OCI-LY7 (cell line): ENCODE results near the gene H1-8. TPM values are rescaled to one million over a fixed set of nuclear protein-coding genes. Genes with fewer than 3 reads are reported as not detected.

ENCODE experiments used
- BruUV-seq: library from RNA; stranded (reverse); fragments of 400-500 nt; replicated peaks from 2 replicates; lab custom pipeline; 2021; lab: Mats Ljungman, UMichigan
- CTCF ChIA-PET: fragments of 300-600 bp; sonication (Branson Sonifier 250); formaldehyde crosslinking; loops from one replicate; lab custom pipeline; 2022; ENCODE audit warnings: antibody characterized with exemption; ENCODE audit not compliant: unreplicated experiment; lab: Charles Lee
- POLR2A ChIA-PET: fragments of 300-600 bp; sonication (Branson Sonifier 250); formaldehyde crosslinking; loops from one replicate; lab custom pipeline; 2022; ENCODE audit warnings: antibody characterized with exemption; lab: Charles Lee
- DNase-seq: peaks from one replicate; pipeline ENCODE4 v3.0.0-alpha.2; 2015; ENCODE audit warnings: low spot score
- H2AFZ ChIP-seq: fragments of 200-600 bp; sonication (generic), shearing (Covaris generic); 2 replicates; pipeline ENCODE4 v1.6.1; 2014; ENCODE audit warnings: mild to moderate bottlenecking, antibody characterized with exemption, low read length, moderate library complexity
- H3K27ac ChIP-seq: fragments of 200-600 bp; sonication (generic); 2 replicates; pipeline ENCODE4 v1.5.1; 2014; ENCODE audit warnings: mixed run types, low read depth, mild to moderate bottlenecking, moderate library complexity, low read length, inconsistent platforms; ENCODE audit not compliant: poor library complexity, severe bottlenecking
- H3K36me3 ChIP-seq: fragments of 200-600 bp; sonication (generic); 2 replicates; pipeline ENCODE4 v1.6.1; 2014; ENCODE audit warnings: mild to moderate bottlenecking, antibody characterized with exemption, low read length, moderate library complexity, mixed read lengths; ENCODE audit not compliant: insufficient read depth
- H3K4me1 ChIP-seq: fragments of 200-600 bp; sonication (generic); 2 replicates; pipeline ENCODE4 v1.5.1; 2014; ENCODE audit warnings: mild to moderate bottlenecking, low read length; ENCODE audit not compliant: insufficient read depth, poor library complexity, severe bottlenecking
- H3K4me2 ChIP-seq: fragments of 200-600 bp; sonication (generic); 2 replicates; pipeline ENCODE4 v1.6.1; 2014; ENCODE audit warnings: mild to moderate bottlenecking, low read length
- H3K4me3 ChIP-seq: fragments of 200-600 bp; sonication (generic); 2 replicates; pipeline ENCODE4 v1.5.1; 2014; ENCODE audit warnings: mild to moderate bottlenecking, low read depth, low read length; ENCODE audit not compliant: poor library complexity, severe bottlenecking
- H3K79me2 ChIP-seq: fragments of 200-600 bp; sonication (generic); 2 replicates; pipeline ENCODE4 v1.6.1; 2016; ENCODE audit warnings: low read depth, mild to moderate bottlenecking, low read length, moderate library complexity, mixed read lengths; ENCODE audit not compliant: insufficient read depth
- H3K9me2 ChIP-seq: fragments of 200-600 bp; sonication (generic); 2 replicates; pipeline ENCODE4 v1.6.1; 2016; ENCODE audit warnings: mild to moderate bottlenecking, low read length, mixed read lengths; ENCODE audit not compliant: insufficient read depth
- H3K9me3 ChIP-seq: fragments of 200-600 bp; sonication (generic); 2 replicates; pipeline ENCODE4 v1.6.1; 2014; ENCODE audit warnings: mild to moderate bottlenecking, mixed run types, low read length, mixed read lengths
- H4K20me1 ChIP-seq: fragments of 200-600 bp; sonication (generic); 2 replicates; pipeline ENCODE4 v1.6.1; 2014; ENCODE audit warnings: mild to moderate bottlenecking, antibody characterized with exemption, low read length, moderate library complexity, mixed read lengths; ENCODE audit not compliant: insufficient read depth
- CTCF ChIP-seq: fragments of 200-600 bp; sonication (generic); conservative IDR thresholded peaks from 2 replicates; pipeline ENCODE4 v1.5.1; 2014; ENCODE audit warnings: mild to moderate bottlenecking, antibody characterized with exemption, low read length, moderate library complexity, mixed read lengths
- EZH2phosphoT487 ChIP-seq: fragments of 200-600 bp; sonication (generic); IDR thresholded peaks from 2 replicates; pipeline ENCODE4 v1.6.1; 2018; ENCODE audit warnings: low read depth, borderline replicate concordance, mild to moderate bottlenecking, mixed run types, antibody characterized with exemption, low read length, moderate library complexity, mixed read lengths
- intact Hi-C: fragments of 100-400 bp; cut with micrococcal nuclease; formaldehyde crosslinking; loops from one replicate; pipeline ENCODE4 v1.10.0; 2022; ENCODE audit not compliant: unreplicated experiment
- total RNA-seq, 2 experiments: library from RNA; depleted of rRNA in 1 of 2; stranded (reverse); fragments of >200 nt in 1 of 2; shearing (Covaris generic) in 1 of 2; gene quantifications; 2 replicates each; pipeline ENCODE4 v1.2.3, GENCODE V29; 2014 to 2022

H1-8 gene
- total RNA-seq, 2 experiments from 2014 or later: not detected

- Histone ChIP-seq H3K27ac (no peak overlapping the region), H2AFZ (no peak overlapping the region), H3K4me3 (no peak overlapping the region), H3K4me2 (no peak overlapping the region), H4K20me1 (no peaks in the 10 kb centered on the region), H3K79me2 (no peaks in the 10 kb centered on the region), H3K36me3 (no peaks in the 10 kb centered on the region), H3K9me3 (no peaks in the 10 kb centered on the region), H3K9me2 (no peaks in the 10 kb centered on the region), H3K4me1 (no peaks in the 10 kb centered on the region)
- DNase-seq: no peak
- TF ChIP-seq CTCF (no peak), EZH2phosphoT487 (no peak)
- intact Hi-C loops: no loop called here
- CTCF ChIA-PET: no interaction called here
- no TSS peak for BruUV-seq
- POLR2A ChIA-PET: interaction anchor here (1.0 kb wide), 1 partner anchor 277 kb away, joined by 3 read pairs; no protein-coding TSS in a partner anchor
Measured at GRCh38 chr3:129535075-129535474, 7.9 kb upstream of the H1-8 start.

DNA sequence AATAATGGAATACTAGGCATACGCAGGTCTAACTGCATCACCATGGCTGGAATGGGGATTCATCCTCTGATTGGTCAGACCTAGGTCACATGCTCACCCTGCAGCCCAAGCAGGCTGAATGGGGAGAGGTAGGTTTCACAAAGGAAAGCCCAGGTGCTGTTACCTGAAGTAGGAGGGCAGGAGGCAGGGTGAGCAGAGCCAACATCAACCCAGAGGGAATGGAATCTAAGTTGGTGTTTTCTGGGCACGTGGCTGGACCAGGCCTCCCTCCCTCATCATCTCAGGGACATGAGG is 6.7 kb upstream of the H1-8 start:
- H3K4me2 ChIP-seq: no peak overlapping the region
- no peaks in the 10 kb centered on the region for H3K4me1 ChIP-seq
- H4K20me1 ChIP-seq: no peaks in the 10 kb centered on the region
- intact Hi-C loops: no loop called here
- H3K9me2 ChIP-seq: no peaks in the 10 kb centered on the region
- no peaks in the 10 kb centered on the region for H3K9me3 ChIP-seq
- no peak overlapping the region for H3K27ac ChIP-seq
- POLR2A ChIA-PET: no interaction called here
- no peak overlapping the region for H3K4me3 ChIP-seq
- H3K79me2 ChIP-seq: no peaks in the 10 kb centered on the region
- no peaks in the 10 kb centered on the region for H3K36me3 ChIP-seq
- TF ChIP-seq CTCF: no peak
- TF ChIP-seq EZH2phosphoT487: no peak
- CTCF ChIA-PET: no interaction called here
- no peak overlapping the region for H2AFZ ChIP-seq
- no TSS peak for BruUV-seq
- DNase-seq: no peak

GRCh38 chr3:129536804-129537203 is 6.2 kb upstream of the H1-8 start:
- Histone ChIP-seq H3K9me2 (no peaks in the 10 kb centered on the region), H2AFZ (no peak overlapping the region), H3K9me3 (no peaks in the 10 kb centered on the region), H3K79me2 (no peaks in the 10 kb centered on the region), H3K36me3 (no peaks in the 10 kb centered on the region), H3K27ac (no peak overlapping the region), H3K4me3 (no peak overlapping the region), H3K4me2 (no peak overlapping the region), H4K20me1 (no peaks in the 10 kb centered on the region), H3K4me1 (no peaks in the 10 kb centered on the region)
- no peak for TF ChIP-seq EZH2phosphoT487
- no peak for TF ChIP-seq CTCF
- no peak for DNase-seq
- POLR2A ChIA-PET: interaction anchor here (0.7 kb wide), 1 partner anchor 18 kb away, joined by 3 read pairs; no protein-coding TSS in a partner anchor
- no TSS peak for BruUV-seq
- intact Hi-C loops: no loop called here
- CTCF ChIA-PET: no interaction called here
